Jurkat, Clone E6-1 (cell line): ENCODE results near the gene NR3C1.

Experiments
- DNase-seq: peaks from one replicate; pipeline ENCODE4 v3.0.0-alpha.2; 2011; ENCODE audit warnings: low read depth, low spot score
- H3K4me3 ChIP-seq: 2 replicates; pipeline ENCODE4 v1.5.1; 2011; ENCODE audit warnings: mild to moderate bottlenecking, low read length, control low read depth, moderate library complexity

NR3C1 gene

DNA sequence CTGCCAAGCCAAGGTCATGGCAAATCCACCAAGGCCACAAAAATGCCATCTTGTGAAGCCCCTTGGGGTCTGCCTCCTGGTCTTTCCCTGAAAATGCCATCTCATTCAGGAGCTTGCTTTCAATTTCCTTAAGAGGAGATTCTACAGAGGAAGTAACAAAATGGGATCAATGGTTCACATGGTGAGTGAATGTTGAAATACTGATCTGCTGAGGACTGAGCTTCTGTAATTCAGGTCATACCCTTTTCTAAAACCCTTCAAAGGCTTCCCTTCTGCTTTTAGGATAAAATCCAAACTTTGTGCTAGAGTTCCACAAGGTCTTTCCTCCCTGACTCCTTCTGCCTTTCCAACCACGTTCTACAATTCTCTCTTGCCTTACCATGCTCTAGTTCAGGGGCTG lies 24.7 kb upstream of the NR3C1 start:
- DNase-seq: no peak
- no peak overlapping the region for H3K4me3 ChIP-seq

GRCh38 chr5:143427122-143427735 lies 23.7 kb upstream of the NR3C1 start:
- no peak overlapping the region for H3K4me3 ChIP-seq
- no peak for DNase-seq

DNA sequence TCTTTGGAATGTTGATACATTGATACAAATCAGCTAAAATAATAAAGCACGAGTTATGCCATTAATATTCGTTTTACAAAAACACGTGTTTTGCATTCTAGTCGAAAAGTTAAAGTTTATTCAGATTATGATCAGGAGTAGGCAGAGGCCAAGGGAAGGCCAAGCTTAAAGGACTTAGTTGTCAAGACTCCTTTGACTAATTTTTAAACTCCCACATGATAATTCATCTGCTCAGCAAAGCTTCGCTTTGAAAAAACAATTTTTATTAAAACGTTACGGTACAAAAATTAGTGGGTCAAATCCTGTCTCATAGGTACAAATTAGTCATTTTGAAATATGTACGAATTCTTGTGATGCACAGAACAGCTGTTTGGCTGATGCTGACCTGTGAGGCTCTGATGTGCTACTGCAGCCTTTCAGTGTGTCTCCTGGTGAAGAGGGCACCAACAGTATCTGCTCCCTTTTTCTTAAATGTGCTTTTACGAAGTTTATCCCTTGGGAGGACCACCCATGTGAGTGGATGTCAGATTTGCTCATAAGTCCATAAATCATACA lies 23.0 kb upstream of the NR3C1 start:
- H3K4me3 ChIP-seq: no peak overlapping the region
- no peak for DNase-seq

- no peak overlapping the region for H3K4me3 ChIP-seq
- DNase-seq: no peak
Observed at GRCh38 chr5:143425835-143426234, 22.3 kb upstream of the NR3C1 start.

DNA sequence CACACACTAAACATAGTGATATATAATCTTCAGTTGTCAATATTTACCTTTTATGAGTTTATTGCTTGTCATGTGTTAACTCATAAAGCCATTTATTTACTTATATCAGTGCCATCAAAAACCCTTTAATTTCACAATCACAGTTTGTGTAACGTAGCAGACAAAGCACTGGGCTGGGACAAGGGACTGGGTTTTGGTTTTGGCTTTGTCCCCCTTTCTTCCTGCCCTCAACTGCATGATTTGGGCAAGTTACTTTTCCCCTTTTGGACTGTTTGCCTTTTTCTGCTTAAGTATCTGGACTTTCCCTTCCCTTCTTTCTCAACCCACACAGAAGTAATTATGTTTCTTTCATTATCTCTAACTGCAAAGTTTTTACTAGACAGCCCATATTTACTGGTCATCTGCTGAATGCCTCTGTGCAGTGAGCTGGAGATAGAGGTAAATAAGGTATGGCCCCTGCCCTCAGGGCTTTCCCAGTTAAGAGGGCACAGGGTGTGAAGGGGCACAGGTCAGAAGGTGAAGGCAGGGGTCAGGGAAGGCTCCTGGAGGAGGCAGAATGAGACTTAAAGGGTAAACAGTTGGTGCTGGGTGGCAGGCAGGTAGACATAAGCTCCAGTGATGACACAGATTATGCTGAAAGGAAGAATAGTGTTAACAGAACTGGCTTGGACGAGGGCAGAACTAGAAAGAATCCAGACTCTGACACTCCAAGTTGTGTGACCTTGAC lies 14.8 kb upstream of the NR3C1 start:
- H3K4me3 ChIP-seq: no peak overlapping the region
- DNase-seq: no peak

DNA sequence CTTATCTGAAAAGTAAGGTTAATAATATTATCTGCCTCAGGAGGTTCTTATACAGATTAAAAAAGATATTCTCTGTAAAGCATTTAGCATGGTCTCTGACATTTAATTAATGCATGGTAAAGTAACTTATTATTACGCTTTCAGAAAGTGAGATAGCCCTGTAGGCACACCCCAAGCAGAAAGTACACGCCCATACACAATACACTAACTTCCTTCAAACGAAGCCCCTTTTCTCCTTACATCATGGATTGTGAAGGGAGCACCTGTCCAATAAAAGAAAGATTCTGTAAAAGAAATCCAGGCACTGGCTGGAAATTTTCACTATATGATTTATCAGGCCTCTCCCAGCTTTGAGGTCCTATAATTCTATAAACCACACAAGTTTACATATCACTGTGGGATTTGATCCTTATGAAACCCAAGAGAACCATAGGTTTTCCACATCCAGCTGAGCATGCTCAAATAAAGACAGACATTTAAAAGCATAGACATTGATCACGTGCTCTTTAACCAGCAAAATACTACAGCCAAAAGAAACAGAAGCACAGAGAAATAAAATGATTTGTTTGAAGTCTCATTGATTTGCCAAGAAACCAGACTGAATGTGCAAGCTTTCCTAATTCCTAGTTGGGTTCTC lies 14.1 kb upstream of the NR3C1 start:
- H3K4me3 ChIP-seq: no peak overlapping the region

GRCh38 chr5:143416411-143416810 lies 12.9 kb upstream of the NR3C1 start:
- no peak for DNase-seq
- H3K4me3 ChIP-seq: no peak overlapping the region

More for the DNA sequence above, 14.1 kb upstream of the NR3C1 start:
- DNase-seq: no peak

DNA sequence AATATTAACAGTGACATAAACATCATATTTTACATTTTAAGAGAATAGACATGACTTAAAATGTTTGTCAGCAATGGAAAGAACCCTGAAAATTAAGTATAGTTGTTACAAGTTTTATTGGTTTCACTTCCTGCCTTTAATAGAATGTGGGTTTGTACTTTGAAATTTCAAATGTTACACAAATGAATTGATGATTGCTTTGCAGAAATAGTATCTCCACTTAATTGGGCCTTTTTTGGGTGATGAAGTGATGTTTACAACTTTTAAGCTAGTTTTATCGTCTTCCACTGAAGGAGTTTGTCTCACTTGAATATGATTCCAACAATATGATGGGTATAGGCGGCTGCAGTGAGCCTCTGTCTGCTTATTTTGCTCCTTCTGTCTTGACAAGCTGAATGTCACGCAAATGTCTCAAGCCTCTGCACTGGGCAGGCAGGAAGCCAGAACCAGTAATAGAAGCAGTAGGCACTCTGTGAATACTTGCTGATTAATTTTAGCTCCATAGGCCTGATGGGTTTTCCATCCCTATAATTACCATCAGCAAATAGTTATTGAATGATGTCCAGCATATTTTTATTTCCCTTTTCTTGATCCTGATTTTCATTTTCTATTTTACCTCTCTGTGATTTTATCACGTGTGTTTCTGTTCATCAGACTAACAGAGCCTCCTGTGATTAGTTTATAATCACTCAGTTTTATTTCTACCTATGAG lies 10.6 kb upstream of the NR3C1 start:
- no peak overlapping the region for H3K4me3 ChIP-seq
- no peak for DNase-seq

DNA sequence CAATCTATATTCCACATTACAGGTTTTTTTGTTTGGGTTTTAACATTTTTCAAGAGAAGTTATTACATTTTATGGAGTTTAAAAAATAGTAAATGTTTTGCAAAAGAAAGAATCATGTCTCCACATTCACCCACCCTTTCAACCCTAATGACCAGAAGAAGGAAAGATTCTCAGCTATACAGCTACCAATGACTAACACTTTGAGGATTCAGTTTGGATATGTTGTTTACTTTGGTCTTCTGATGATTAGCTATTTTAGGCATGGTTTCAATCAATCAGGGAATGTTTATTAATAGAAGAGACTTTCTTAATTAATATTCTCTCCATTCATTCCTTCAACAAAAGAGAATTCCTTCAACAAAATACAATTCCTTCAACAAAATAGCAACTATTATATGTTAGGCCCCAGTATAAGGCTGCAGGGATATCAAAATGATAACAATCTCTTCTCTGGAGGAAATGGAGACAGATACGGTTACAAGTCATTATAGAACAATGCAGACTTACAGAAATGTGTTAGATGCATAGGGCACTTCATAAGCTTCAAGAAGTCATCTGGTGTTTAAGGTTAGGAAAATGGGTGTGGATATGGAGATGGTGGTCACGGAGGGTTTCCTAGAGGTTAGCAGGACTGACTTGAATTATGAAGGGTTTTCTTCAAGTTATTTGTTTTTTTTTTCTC lies 9.3 kb upstream of the NR3C1 start:
- DNase-seq: no peak
- H3K4me3 ChIP-seq: no peak overlapping the region

DNA sequence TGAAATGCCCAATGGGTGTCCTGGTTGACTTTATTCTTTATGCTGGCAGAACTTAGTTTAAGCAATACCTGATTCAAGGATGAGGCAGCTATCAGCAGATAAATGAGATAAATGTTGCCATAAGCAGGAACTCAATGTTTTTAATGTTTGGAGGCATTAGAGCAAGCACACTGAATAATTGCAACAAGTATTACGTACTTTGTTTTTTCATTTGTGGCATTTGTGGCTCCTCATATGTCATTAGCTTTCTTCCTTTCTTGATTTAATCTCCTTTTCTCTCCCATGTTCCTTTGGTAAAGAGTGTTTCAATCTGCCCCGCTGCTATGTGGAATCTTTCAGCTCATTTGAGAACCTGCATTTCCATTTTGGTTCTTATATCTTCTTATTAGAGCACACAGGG lies 6.4 kb upstream of the NR3C1 start:
- H3K4me3 ChIP-seq: no peak overlapping the region
- DNase-seq: no peak

DNA sequence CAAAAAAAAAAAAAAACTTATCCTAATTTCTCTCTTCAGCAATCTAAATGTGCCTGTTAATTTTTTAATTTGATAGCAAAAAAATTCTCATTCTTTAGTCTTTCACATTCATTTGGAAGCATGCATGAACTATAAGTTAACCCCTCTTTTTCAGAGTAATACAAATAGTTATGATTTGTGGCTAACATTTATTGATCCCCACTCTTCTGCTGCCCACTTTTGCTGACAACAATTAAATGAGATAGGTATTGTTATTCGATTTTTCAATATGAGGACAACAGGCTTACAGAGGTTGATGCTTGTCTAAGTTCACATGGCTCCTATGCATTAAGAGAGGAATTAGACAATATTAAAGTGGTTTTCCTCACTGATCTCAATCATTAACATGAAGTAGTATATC lies 2.9 kb upstream of the NR3C1 start:
- H3K4me3 ChIP-seq: no peak overlapping the region
- no peak for DNase-seq

- peak overlapping the region; percentile 75 for H3K4me3 ChIP-seq
- DNase-seq: no peak
Observed at GRCh38 chr5:143405849-143406098, 2.3 kb upstream of the NR3C1 start.

DNA sequence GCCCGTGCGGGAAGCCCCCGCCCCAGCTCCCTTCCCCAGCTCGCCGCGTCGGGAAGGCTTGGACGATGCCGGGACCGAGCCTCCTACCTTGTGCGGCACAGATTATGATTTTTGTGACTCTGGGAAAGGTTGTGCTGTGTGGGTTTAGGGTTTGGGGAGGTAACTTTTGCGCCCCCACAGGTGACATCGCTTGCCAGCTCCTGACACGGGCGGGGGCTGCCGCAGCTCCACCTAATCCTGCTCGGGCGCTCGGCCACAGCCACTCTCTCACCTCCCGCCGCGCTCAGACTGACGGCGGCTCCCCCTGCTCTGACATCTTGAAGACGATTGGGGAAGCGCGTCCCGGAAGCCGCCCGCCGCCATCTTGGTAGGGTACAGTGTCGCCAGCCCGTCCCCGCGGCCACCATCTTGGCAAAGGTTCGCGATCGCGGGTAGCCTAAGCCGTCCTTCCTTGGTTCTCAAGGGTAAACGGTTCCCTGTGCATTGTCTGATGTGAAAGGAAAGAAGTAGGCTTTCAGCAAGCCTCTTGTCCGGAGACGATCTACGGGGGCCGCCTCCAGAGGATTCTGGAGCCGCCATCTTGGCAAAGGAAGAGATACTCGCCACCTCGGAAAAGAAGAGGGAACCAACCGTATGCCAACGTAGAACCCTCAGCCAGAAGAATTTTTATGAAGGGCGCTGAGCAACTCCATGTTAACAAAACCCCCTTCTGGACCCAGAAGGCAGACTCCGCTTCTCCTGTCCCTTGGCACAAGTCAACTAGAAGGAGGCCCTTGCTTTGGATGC lies 1.8 kb upstream of the NR3C1 start:
- peak; percentile 81 for DNase-seq
- peak overlapping the region; percentile 75 for H3K4me3 ChIP-seq

DNA sequence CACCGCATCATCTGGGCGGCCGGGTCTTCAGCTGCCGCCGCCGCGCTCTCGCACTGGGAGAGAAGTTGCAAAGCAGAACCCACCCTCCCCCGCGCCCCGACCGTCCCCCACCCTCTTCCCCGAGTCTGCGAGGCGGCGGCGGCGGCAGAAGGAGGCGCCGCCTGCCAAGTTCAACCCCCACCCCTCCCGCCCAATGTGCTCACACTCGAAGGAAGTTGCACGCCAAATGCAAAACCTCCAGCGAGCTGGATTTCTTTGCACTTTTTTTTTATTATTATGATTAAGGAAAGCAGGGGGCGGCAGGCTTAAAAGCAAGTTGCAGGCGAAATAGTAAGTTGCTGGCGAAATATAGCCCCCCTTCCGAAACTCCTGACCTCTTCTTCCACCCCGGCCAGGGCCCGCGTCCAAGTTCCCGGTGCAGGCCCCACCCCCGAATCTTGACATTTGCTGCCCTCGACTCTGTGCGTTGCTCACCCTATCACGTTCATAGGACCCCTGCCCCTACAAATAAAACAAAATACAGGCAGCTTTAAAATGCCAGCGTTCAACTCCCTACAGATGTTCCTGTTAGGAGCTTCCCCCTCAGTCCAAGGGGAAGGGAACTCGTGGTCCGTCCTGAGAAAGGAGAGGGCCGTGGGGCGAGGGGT lies 1.1 kb upstream of the NR3C1 start:
- peak; percentile 69 for DNase-seq
- peak overlapping the region; percentile 75 for H3K4me3 ChIP-seq

DNA sequence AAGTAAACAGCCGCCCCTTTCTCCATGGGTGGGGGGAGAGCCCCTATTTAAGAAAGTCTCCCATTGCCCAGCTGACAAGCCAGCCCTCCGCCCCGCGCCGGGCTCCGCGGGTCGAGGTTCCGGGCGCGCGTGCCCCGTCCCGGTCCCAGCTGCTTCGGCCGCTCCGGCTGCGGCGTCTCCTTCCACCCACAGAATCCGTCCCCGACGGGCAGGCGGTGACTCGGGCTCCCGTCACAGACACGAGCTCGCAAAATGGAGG lies 223 bp downstream of the NR3C1 start:
- DNase-seq: no peak
- H3K4me3 ChIP-seq: peak overlapping the region; percentile 75

- H3K4me3 ChIP-seq: peak overlapping the region; percentile 75
- peak; percentile 17 for DNase-seq
Observed at GRCh38 chr5:143402553-143403333, 743 bp downstream of the NR3C1 start.

- peak overlapping the region; percentile 75 for H3K4me3 ChIP-seq
- DNase-seq: no peak
Observed at GRCh38 chr5:143402017-143402552, 1.4 kb downstream of the NR3C1 start.
